GM18951 (cell line): Measurements from ENCODE around the gene RHOBTB1.

Source experiments
- POLR2A ChIP-seq: IDR thresholded peaks from 4 replicates; pipeline ENCODE4 v1.6.1; 2011; ENCODE audit warnings: mild to moderate bottlenecking; ENCODE audit not compliant: insufficient read length, insufficient read depth; ENCODE audit errors: extremely low read depth
- in situ Hi-C: fragments of 300-500 bp; cut with MboI; formaldehyde crosslinking; loops from one replicate; pipeline ENCODE4 v1.12.0; 2022; ENCODE audit warnings: low sequenced_read_pairs, mixed read lengths, inconsistent platforms; ENCODE audit not compliant: unreplicated experiment

RHOBTB1 gene

GRCh38 chr10:60944058-60944909 is at the start of gene RHOBTB1:
TSS of gene RHOBTB1 (minus strand) at chr10:60944185. CDS start at chr10:60911542, 32,643 bp downstream.
- in situ Hi-C loops, result no loop called here
- no peak for TF ChIP-seq POLR2A

- in situ Hi-C loops, result no loop called here
- no peak for TF ChIP-seq POLR2A
Measured at GRCh38 chr10:60992636-60993035, 48.7 kb upstream of the RHOBTB1 start.

GRCh38 chr10:60990663-60991062 is 46.7 kb upstream of the RHOBTB1 start:
- in situ Hi-C loops, result no loop called here
- no peak for TF ChIP-seq POLR2A

- in situ Hi-C loops, result no loop called here
- no peak for TF ChIP-seq POLR2A
Measured at GRCh38 chr10:60989400-60989876, 45.5 kb upstream of the RHOBTB1 start.

GRCh38 chr10:60986791-60987190 is 42.8 kb upstream of the RHOBTB1 start:
- TF ChIP-seq POLR2A, result no peak
- in situ Hi-C loops, result no loop called here

GRCh38 chr10:60985951-60986350 is 42.0 kb upstream of the RHOBTB1 start:
- in situ Hi-C loops, result no loop called here
- TF ChIP-seq POLR2A, result no peak

- in situ Hi-C loops, result no loop called here
- no peak for TF ChIP-seq POLR2A
Measured at GRCh38 chr10:60980997-60981396, 37.0 kb upstream of the RHOBTB1 start.

GRCh38 chr10:60979667-60980104 is 35.7 kb upstream of the RHOBTB1 start:
- in situ Hi-C loops, result no loop called here
- TF ChIP-seq POLR2A, result no peak

GRCh38 chr10:60978287-60979115 is 34.5 kb upstream of the RHOBTB1 start:
- in situ Hi-C loops, result no loop called here
- TF ChIP-seq POLR2A, result no peak

- in situ Hi-C loops, result no loop called here
- TF ChIP-seq POLR2A, result no peak
Measured at GRCh38 chr10:60977161-60978122, 33.5 kb upstream of the RHOBTB1 start.

GRCh38 chr10:60976687-60977086 is 32.7 kb upstream of the RHOBTB1 start:
- in situ Hi-C loops, result no loop called here
- no peak for TF ChIP-seq POLR2A

GRCh38 chr10:60975716-60976115 is 31.7 kb upstream of the RHOBTB1 start:
- in situ Hi-C loops, result no loop called here

More at GRCh38 chr10:60975716-60976115, 31.7 kb upstream of the RHOBTB1 start:
- TF ChIP-seq POLR2A, result no peak
